Activated gamma-delta T cell treated with anti-CD3 and anti-CD28 coated beads, Interleukin-2, amount 50 U/mL, for 16 hours (primary cell): ENCODE measurements around the gene TMEM245.

Source experiments
- DNase-seq: peaks from one replicate; pipeline ENCODE4 v3.0.0-alpha.2; 2020; ENCODE audit warnings: low read depth

TMEM245 gene

DNA sequence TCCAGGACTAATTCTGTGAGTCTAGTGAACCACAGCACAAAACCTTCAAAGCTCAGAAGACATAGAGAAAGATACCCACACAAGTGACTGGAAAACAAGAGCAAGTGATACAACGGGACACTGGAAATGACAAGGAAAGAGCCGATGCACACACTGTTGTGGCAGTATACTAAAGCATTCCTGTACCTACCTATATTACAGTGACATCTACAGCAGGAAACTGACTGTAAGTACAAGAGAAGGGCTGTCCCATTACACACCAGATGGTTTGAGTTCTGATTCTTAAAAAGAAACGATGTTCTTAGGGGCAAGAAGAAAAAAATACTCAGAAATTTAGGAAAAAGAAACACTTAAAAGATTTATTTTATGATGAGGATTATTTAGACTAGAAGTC lies 18.5 kb downstream of the TMEM245 start:
- DNase-seq: no peak

- DNase-seq: no peak
Measured at GRCh38 chr9:109100543-109101201, 19.1 kb downstream of the TMEM245 start.

GRCh38 chr9:109098960-109099308 lies 20.8 kb downstream of the TMEM245 start:
- DNase-seq: no peak

DNA sequence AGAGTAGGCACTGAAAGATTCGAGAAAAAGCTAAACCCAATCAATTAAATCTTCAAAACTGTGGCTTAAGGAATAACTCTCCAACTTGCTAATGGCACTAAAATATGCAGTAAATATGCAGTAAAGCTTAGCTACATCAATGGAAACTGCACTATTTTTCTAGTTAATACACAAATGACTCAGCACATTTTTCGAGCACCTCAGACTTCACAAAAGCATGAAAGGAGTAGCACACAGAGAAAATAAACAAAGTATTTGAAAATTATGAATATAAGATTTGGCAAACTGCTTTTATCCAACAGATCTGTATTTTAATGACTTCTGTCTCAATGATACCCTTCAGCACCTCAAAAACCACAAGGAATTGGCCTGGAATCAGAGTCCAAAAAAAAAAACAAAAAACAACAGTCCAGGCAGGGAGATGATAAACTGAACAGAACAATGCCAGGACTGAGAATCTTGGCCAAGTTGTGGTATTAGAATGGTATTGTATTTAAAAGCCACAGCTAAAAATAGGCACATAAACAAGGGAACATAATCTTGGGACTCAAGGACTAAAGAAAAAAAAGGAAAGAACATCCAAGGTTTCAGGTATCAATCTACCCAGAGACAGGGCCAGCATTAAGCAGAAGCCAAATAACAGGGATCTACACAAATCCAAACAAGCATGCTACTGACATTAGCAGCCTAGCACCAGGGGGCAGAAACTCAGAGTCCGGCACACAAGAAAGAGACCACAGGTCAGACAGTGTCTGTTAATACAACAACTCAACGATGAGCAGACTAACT lies 21.4 kb downstream of the TMEM245 start:
- no peak for DNase-seq

DNA sequence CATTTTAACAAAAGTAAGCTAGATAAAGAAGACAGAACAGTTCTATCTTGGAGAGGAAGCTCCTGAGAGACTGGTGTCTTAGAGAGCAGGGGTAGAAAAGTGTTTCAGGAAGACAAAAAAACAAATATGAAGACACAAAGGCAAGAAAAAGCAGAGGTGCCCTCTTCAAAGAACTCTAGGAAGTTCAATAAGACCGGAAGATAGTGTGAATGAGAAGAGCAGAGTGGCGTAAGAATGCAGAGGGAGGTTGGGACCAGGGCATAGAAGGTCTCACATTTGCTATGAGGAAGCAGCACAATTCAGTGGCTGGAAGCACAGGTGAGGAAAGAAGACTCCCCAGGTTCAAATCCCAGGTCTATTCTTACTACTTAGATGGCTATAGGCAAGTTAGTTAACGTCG lies 22.6 kb downstream of the TMEM245 start:
- no peak for DNase-seq

- DNase-seq: no peak
Measured at GRCh38 chr9:109095321-109095720, 24.4 kb downstream of the TMEM245 start.

- no peak for DNase-seq
Measured at GRCh38 chr9:109094268-109094667, 25.5 kb downstream of the TMEM245 start.

DNA sequence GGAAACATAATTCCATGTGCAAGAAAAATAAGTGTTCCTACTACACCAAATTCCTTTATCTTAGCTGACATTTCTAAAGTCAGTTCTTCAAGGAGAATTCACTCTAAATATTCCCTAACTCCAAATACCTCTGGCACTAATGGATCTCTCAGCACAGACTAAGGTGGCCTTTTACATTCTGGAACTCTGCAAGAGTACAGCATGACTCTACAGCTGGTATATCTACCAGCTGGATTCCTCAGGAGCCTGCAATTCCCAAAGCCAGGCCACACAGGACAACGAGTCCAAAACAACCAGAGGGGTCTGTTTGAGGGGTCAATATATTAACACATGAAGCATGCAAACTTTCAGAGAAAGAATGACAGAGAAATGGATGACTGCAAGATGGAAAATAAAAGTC lies 27.2 kb downstream of the TMEM245 start:
- no peak for DNase-seq

DNA sequence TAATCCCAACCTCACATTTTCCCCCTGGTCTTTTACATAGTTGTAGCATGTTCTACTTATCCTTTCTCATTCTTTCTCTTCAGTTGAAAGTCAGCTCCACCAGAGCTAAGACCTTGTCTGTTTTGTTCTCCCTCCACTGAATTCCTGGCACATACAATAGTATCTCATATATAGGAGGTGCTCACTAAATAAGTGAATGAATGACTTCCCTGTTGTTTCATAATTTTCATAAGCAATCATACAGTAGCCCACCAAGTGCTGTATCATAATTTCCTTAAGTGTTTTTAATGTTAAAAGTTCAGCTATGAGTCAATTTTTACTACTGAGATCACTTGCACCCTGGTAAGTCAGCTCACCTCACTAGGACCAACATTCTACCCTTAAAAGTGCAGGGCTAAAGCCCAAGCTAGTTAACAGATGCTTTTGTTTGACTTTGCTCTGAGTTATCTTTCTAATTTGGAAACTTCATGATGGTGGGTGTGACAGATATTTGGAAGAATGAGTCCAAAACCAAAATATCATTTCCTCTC lies 27.6 kb downstream of the TMEM245 start:
- no peak for DNase-seq

- DNase-seq: no peak
Measured at GRCh38 chr9:109088221-109088620, 31.5 kb downstream of the TMEM245 start.

GRCh38 chr9:109087795-109088194 lies 32.0 kb downstream of the TMEM245 start:
- DNase-seq: no peak

DNA sequence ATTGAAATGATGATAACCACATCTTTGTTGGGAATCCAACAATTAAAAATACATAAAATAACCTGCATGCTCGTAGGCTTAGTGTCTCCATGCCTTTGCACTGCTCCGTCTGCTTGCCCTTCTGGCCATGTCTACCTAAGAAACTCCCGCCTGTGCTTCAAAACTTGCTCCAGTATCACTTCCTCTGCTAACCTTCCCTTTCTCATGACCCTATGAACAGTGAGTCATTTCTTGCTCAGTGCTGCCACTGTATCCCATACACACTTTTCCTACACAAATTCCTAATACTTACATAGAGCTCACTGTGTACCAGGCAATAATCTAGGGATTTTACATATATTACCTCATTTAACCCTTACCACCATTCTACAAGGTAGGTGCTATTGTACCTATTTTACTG lies 33.5 kb downstream of the TMEM245 start:
- no peak for DNase-seq

DNA sequence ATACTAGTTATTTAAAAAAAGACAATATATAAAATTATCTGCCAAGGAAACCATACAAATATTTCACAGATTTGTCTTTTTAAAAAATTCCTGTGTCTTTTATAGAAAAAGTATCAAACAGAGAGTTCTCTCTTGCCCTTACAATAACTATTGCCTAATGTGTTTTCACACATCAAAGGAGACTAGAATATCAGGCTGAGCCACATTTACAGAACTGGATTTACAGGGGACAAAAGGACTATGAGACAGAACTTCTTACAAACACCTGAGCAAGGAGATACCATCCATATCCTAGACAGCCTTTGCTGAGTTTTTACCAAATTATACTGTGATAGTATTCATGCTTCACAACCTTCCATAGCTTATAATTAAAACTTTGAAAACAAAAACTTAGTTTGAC lies 34.2 kb downstream of the TMEM245 start:
- no peak for DNase-seq

DNA sequence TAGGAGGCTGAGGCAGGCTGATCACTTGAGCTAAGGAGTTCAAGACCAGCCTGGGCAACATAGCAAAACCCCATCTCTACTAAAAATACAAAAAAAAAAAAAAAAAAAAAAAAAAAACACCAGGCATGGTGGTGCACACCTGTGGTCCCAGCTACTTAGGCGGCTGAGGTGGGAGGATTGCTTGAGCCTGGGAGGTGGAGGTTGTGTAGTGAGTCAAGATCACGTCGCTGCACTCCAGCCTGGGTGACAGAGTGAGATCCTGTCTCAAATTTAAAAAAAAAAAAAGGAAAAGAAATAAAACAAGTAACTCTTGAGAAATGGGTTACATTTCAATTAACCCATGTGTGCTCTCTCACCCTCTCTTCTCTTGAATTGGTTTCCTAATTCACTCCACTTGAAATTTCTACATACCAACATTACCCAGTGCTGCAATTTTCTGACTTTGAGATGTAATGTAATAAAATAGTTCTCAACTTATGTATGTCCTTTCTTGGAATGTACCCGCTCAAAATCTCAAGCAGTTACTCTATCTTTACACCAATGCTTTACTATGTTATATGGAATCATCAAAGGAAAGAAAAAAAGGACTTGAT lies 35.8 kb downstream of the TMEM245 start:
- DNase-seq: no peak

GRCh38 chr9:109083141-109083540 lies 36.6 kb downstream of the TMEM245 start:
- DNase-seq: no peak

- no peak for DNase-seq
Measured at GRCh38 chr9:109082091-109082620, 37.6 kb downstream of the TMEM245 start.

DNA sequence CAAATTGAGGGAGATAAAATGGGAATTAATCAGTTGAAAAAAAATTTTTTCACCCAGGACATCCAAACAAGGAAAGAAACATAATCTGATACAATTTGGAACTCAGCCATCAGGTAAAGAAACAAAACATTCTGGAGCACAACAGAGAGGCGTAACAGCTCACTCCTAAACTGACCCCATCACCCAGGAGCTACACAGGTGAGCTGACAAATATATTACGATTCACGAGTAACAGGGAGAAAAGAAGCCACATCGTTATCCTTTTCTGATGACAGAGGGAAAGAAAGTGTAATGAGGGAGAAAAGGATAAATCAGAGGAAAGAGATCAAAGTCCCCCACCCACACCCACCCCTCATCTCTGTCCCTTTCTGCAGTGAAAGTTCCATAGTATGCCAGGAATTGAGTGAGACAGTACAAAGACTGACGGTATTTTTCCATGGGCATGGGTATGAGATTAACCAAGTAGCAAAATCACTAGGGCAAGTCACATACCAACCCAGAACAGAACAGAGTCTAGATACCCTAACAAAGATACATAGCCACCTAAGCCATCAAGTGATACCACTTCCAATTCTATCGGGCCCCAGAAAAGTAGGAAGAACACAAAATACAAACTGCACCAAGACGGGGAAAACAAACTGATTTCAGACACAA lies 45.4 kb downstream of the TMEM245 start:
- no peak for DNase-seq

DNA sequence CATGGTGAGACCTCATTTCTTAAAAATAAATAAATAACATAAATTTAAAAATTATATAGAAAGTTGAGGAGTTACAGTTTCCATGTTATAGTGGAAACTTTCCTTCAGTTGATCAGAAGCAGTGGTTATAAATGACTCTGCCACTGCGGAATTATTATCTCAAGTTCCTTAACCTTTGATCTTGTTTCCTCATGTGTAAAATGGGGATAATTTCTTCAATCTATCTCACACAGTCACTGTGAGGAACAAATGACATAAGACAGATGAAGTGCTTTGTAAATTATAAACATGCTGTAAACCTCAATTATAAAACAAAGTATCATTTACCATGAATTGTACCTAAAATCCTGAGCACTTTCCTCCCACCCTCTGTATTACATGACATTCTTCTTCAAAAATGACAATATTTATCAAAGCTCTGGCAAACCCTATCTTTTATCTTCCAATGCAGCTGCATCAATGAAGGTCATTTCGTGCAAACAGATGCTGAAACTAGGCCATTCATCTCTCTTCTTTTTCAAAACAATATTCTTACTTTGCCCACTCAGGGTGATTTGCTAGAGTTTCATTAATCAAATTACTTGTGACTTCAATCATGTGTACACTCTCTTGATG lies 46.8 kb downstream of the TMEM245 start:
- DNase-seq: no peak

- DNase-seq: no peak
Measured at GRCh38 chr9:109072133-109072692, 47.5 kb downstream of the TMEM245 start.

GRCh38 chr9:109068764-109069163 lies 51.0 kb downstream of the TMEM245 start:
- DNase-seq: no peak

- DNase-seq: no peak
Measured at GRCh38 chr9:109064963-109065702, 54.6 kb downstream of the TMEM245 start.
